Naive B cell (primary cell): Measurements from ENCODE around the gene THBS4. TPM values are rescaled to one million over a fixed set of nuclear protein-coding genes. Genes with fewer than 3 reads are reported as not detected.

Experiments used
- ATAC-seq, 2 donors: fragments of 150-1000 bp; cut with Tn5 transposase; 2 replicates each; pipeline ENCODE4 v1.10.0; 2021; ENCODE audit warnings: low read depth in 2 of 2, mild to moderate bottlenecking in 2 of 2, moderate library complexity in 2 of 2
- DNase-seq: peaks from one replicate; pipeline ENCODE4 v3.0.0; 2022
- H3K27ac Mint-ChIP-seq, 6 donors: one replicate each; pipeline ENCODE4 v1.8.0; 2020 to 2022; ENCODE audit warnings: mild to moderate bottlenecking in 6 of 6, mixed read lengths in 6 of 6, moderate library complexity in 5 of 6, inconsistent platforms in 2 of 6
- H3K27me3 Mint-ChIP-seq, 3 donors: one replicate each; pipeline ENCODE4 v1.8.0; 2021 to 2022; ENCODE audit warnings: mixed read lengths in 3 of 3, mild to moderate bottlenecking in 1 of 3
- H3K36me3 Mint-ChIP-seq, 2 donors: one replicate each; pipeline ENCODE4 v1.8.0; 2020 to 2022; ENCODE audit warnings: mixed read lengths in 2 of 2, inconsistent platforms in 1 of 2, mild to moderate bottlenecking in 1 of 2
- H3K4me1 Mint-ChIP-seq, 3 donors: one replicate each; pipeline ENCODE4 v1.8.0; 2020 to 2022; ENCODE audit warnings: mixed read lengths in 3 of 3, inconsistent platforms in 1 of 3, mild to moderate bottlenecking in 1 of 3, moderate library complexity in 1 of 3
- H3K4me3 Mint-ChIP-seq, 8 donors: one replicate each; pipeline ENCODE4 v1.8.0; 2020 to 2022; ENCODE audit warnings: mild to moderate bottlenecking in 8 of 8, mixed read lengths in 8 of 8, moderate library complexity in 8 of 8, inconsistent platforms in 2 of 8
- H3K9me3 Mint-ChIP-seq, 7 donors: one replicate each; pipeline ENCODE4 v1.8.0; 2020 to 2022; ENCODE audit warnings: mixed read lengths in 7 of 7, mild to moderate bottlenecking in 5 of 7, inconsistent platforms in 2 of 7, moderate library complexity in 1 of 7
- polyA plus RNA-seq, 6 donors: library from polyadenylated mRNA; unstranded; fragments of 300-500 nt; fragmentation: Illumina TruSeq; gene quantifications; one replicate each; pipeline ENCODE4 v1.2.3, GENCODE V29; 2021; ENCODE audit warnings: low read depth in 6 of 6

THBS4 gene
- polyA plus RNA-seq, 6 donors from 2014 or later: 0.17 TPM; not detected in 5

GRCh38 chr5:80119372-80119771, 84.2 kb downstream of the THBS4 start:
- Mint-ChIP-seq H3K27ac (peak overlapping the region in 1 of 6 donors; percentile 11), H3K4me3 (no peak overlapping the region), H3K36me3 (peaks cover 0 to under 1% of the 10 kb centered on the region in 2 donors), H3K4me1 (peaks cover 5 to 7% (median 6%) of the 10 kb centered on the region in 3 donors), H3K27me3 (no peaks in the 10 kb centered on the region), H3K9me3 (peaks cover 0 to 8% (median 0%) of the 10 kb centered on the region in 7 donors)
- DNase-seq (no peak), ATAC-seq (no peak)

- Mint-ChIP-seq H3K4me3 (no peak overlapping the region), H3K27me3 (no peaks in the 10 kb centered on the region), H3K9me3 (peaks cover 0 to 4% (median 2%) of the 10 kb centered on the region in 7 donors), H3K27ac (peak overlapping the region in 1 of 6 donors; percentile 29), H3K4me1 (peaks cover 20 to 21% (median 20%) of the 10 kb centered on the region in 3 donors), H3K36me3 (no peaks in the 10 kb centered on the region)
- ATAC-seq (peak; percentile 18 to 21), DNase-seq (no peak)
These were observed 87.4 kb downstream of the THBS4 start for GRCh38 chr5:80122579-80122978.

DNA sequence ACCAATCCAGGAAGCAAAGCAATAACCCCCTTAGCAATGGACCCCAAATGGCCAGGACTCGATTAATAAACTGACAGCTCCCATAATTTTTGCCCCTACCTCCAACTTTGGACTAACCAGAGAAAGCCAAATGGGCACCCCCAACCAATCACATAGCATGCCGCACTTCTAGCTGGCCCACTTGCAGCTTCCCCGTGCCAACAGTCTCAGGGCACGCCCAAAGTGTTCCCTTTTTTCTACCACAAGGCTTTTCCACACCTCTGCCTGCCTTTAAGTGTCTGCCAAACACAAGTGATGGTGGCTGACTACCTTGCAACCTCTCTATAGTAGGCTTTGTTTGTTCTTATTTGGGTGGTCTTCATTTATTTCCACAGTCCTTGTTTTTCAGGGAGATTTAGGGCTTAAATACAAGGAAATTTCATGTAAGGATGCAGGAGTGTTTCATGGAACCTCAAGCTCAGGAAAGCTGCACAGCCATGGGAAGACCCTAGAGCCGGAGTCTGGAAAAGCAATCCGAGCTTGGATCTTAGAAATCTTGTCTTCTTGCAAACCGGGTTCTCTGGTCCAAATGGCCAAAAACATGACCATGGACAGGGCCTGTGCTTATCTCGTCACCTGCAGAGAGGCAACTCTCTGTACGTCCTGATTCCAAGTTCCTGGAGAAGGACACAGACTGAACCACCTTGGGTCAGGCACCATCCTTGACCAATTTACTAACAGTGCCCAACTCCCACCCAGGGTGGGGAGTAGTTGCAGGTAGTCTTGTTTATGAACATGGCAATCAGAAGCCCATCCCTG, 89.2 kb downstream of the THBS4 start:
- Mint-ChIP-seq H3K36me3 (peaks cover 0 to 6% of the 10 kb centered on the region in 2 donors), H3K4me3 (peak overlapping the region in 1 of 8 donors; percentile 44), H3K9me3 (peaks cover 0 to 4% (median 2%) of the 10 kb centered on the region in 7 donors), H3K27me3 (no peaks in the 10 kb centered on the region), H3K4me1 (peaks cover 20 to 21% (median 20%) of the 10 kb centered on the region in 3 donors), H3K27ac (peak overlapping the region in 1 of 6 donors; percentile 49)
- no peak for ATAC-seq
- no peak for DNase-seq

DNA sequence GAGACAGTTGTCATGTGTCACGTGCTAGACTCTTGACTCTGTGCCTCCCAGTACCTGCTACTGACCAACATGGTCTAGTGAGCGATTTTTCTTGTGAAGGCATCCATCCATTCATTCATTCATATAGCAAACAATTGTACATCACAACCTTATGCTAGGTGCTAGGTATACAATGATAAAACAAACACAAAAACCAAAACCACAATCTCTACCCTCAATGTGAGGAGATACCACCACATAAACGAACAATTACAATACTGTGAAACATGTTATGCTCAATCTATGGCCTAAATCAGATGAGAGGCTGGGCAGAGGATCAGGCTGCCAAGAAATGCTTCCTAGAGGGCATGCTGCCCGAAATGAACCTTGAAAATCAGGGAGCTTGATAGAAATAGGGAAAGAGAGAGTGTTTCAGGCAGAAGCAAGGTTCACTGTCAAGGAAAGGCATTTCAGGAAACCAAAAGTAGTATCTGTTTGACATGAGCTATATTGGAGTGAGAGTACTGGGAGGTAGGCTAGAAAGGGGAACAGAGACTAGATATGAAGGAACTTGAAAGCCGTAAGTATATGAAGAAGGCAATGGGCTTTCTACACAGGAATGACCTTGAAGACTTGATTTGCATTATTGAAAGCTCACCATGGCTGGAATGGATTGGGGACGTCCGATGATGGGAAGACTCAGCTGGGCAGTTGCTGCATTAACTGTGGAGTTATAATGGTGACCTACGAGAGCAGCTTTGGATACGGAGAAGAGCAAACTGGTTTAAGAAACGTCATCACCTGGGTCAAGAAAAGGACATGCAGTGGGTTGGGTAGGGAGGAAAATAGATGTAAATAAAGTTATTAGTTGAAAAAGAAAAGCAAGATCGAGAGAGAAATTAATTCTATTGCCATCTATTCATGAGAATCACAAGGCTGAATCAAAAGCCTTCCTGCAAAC, 90.1 kb downstream of the THBS4 start:
- DNase-seq: peak; percentile 31
- H3K27ac Mint-ChIP-seq: peak overlapping the region in 4 of 6 donors; percentile 0 to 69 (median 18)
- peak; percentile 98 for ATAC-seq
- H3K4me1 Mint-ChIP-seq: peaks cover 20 to 21% (median 20%) of the 10 kb centered on the region in 3 donors
- peaks cover 0 to 4% (median 2%) of the 10 kb centered on the region in 7 donors for H3K9me3 Mint-ChIP-seq
- peak overlapping the region in 6 of 8 donors; percentile 30 to 68 (median 54) for H3K4me3 Mint-ChIP-seq
- H3K36me3 Mint-ChIP-seq: peaks cover 0 to 6% of the 10 kb centered on the region in 2 donors
- H3K27me3 Mint-ChIP-seq: no peaks in the 10 kb centered on the region

DNA sequence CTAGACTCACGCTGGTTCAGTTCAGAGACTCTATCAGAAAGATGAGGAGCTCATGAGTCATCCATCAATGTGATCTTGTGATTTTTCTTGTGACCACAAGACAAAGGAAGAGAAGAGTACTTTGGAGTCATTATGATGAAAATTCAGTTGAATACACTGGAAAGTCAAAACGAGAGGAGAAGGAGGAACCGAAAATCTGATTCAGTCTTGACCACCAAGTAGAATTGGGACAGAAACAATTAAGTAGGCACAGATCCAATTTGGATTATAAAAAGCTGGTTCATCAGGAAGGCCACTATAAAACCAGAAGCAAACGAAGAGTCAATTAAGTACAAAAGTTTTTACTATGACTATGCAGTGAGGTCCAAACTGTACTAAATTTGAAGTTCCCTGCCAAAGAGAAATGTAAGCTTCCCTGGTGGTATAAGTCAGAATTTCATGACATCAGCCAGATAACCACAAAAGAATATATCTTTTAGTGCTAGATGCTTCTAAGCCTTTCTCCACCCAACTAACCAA, 90.9 kb downstream of the THBS4 start:
- Mint-ChIP-seq H3K4me1 (peaks cover 20 to 21% (median 20%) of the 10 kb centered on the region in 3 donors), H3K27ac (peak overlapping the region in 1 of 6 donors; percentile 29)
- DNase-seq: no peak

GRCh38 chr5:80127116-80127552, 92.0 kb downstream of the THBS4 start:
- peaks cover 20 to 22% (median 20%) of the 10 kb centered on the region in 3 donors for H3K4me1 Mint-ChIP-seq
- H3K4me3 Mint-ChIP-seq: no peak overlapping the region
- H3K27me3 Mint-ChIP-seq: no peaks in the 10 kb centered on the region
- no peak for DNase-seq
- H3K9me3 Mint-ChIP-seq: peaks cover 2 to 7% (median 4%) of the 10 kb centered on the region in 7 donors
- ATAC-seq: no peak
- peak overlapping the region in 1 of 6 donors; percentile 43 for H3K27ac Mint-ChIP-seq
- H3K36me3 Mint-ChIP-seq: peaks cover 0 to 16% of the 10 kb centered on the region in 2 donors

More for the DNA sequence above, 90.9 kb downstream of the THBS4 start:
- Mint-ChIP-seq H3K9me3 (peaks cover 2 to 5% (median 3%) of the 10 kb centered on the region in 7 donors), H3K36me3 (peaks cover 0 to 13% of the 10 kb centered on the region in 2 donors), H3K4me3 (peak overlapping the region in 1 of 8 donors; percentile 50), H3K27me3 (no peaks in the 10 kb centered on the region)
- ATAC-seq: no peak

DNA sequence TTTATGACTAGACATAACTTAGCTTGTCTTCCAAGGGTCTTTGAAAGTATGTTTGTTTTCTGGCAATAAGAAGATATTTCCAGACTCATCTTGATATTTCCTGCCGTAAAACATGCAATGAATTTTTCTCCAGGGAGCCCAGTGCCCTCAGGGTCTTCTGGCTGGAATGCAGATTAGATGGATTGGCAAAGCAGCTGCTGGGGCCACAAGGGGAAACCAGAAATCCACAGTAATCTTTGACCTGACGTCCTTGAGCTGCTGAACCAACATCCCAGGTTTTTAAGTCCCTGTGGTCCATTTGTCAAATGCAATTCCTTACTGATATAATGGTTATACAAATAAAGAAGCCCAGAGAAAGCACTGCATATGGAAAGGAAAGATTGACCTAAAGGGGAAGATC, 93.0 kb downstream of the THBS4 start:
- H3K4me3 Mint-ChIP-seq: peak overlapping the region in 1 of 8 donors; percentile 8
- peaks cover 16 to 29% (median 17%) of the 10 kb centered on the region in 3 donors for H3K4me1 Mint-ChIP-seq
- H3K36me3 Mint-ChIP-seq: peaks cover 0 to 16% of the 10 kb centered on the region in 2 donors
- ATAC-seq (no peak), DNase-seq (no peak)
- H3K27ac Mint-ChIP-seq: peak overlapping the region in 1 of 6 donors; percentile 56
- H3K27me3 Mint-ChIP-seq: no peaks in the 10 kb centered on the region
- H3K9me3 Mint-ChIP-seq: peaks cover 2 to 7% (median 5%) of the 10 kb centered on the region in 7 donors

- Mint-ChIP-seq H3K27me3 (no peaks in the 10 kb centered on the region), H3K9me3 (peaks cover 2 to 7% (median 6%) of the 10 kb centered on the region in 7 donors), H3K4me3 (no peak overlapping the region), H3K27ac (no peak overlapping the region), H3K4me1 (peaks cover 16 to 32% (median 19%) of the 10 kb centered on the region in 3 donors), H3K36me3 (peaks cover 0 to 16% of the 10 kb centered on the region in 2 donors)
- no peak for ATAC-seq
- no peak for DNase-seq
These were observed 94.0 kb downstream of the THBS4 start for GRCh38 chr5:80129146-80129545.

Other genes starting within 250 kb of the THBS4 start
- 1 to 10 TPM in 5 of 6 donors, not detected in 1; 1.1 to 4.8 (median 3.1) TPM for gene MTX3, start 44.1 kb upstream of the THBS4 start, polyA plus RNA-seq
- gene SERINC5, start 220.7 kb downstream of the THBS4 start, polyA plus RNA-seq: 1 to 10 TPM; 1.4 to 4.0 (median 2.8) TPM